ENCODE data around the gene TRAPPC11.

The TRAPPC11 gene

GRCh38 chr4:183700407-183700806, 41.3 kb downstream of the TRAPPC11 start:
- TF ChIP-seq, protein P1, sequence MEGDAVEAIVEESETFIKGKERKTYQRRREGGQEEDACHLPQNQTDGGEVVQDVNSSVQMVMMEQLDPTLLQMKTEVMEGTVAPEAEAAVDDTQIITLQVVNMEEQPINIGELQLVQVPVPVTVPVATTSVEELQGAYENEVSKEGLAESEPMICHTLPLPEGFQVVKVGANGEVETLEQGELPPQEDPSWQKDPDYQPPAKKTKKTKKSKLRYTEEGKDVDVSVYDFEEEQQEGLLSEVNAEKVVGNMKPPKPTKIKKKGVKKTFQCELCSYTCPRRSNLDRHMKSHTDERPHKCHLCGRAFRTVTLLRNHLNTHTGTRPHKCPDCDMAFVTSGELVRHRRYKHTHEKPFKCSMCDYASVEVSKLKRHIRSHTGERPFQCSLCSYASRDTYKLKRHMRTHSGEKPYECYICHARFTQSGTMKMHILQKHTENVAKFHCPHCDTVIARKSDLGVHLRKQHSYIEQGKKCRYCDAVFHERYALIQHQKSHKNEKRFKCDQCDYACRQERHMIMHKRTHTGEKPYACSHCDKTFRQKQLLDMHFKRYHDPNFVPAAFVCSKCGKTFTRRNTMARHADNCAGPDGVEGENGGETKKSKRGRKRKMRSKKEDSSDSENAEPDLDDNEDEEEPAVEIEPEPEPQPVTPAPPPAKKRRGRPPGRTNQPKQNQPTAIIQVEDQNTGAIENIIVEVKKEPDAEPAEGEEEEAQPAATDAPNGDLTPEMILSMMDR (IDR thresholded peaks at IDR 0.05; ENCODE audit: extremely low read depth, insufficient read depth, missing control alignments) = no peak
- DNase-seq (ENCODE audit: low spot score) = no peak
- in situ Hi-C loops (cut with MboI; ENCODE audit: low pct_unique_long_range_greater_than_20kb, low sequenced_read_pairs, unreplicated experiment) = no loop called here

GRCh38 chr4:183702492-183702891, 43.4 kb downstream of the TRAPPC11 start:
- DNase-seq (ENCODE audit: low spot score) = no peak
- TF ChIP-seq, protein P1 (IDR thresholded peaks at IDR 0.05; ENCODE audit: extremely low read depth, insufficient read depth, missing control alignments) = no peak
- in situ Hi-C loops (cut with MboI; ENCODE audit: low pct_unique_long_range_greater_than_20kb, low sequenced_read_pairs, unreplicated experiment) = no loop called here

GRCh38 chr4:183714626-183715025, 55.5 kb downstream of the TRAPPC11 start:
- TF ChIP-seq, protein P1 (IDR thresholded peaks at IDR 0.05; ENCODE audit: extremely low read depth, insufficient read depth, missing control alignments) = no peak
- DNase-seq (ENCODE audit: low spot score) = no peak
- in situ Hi-C loops (cut with MboI; ENCODE audit: low pct_unique_long_range_greater_than_20kb, low sequenced_read_pairs, unreplicated experiment) = no loop called here

DNA sequence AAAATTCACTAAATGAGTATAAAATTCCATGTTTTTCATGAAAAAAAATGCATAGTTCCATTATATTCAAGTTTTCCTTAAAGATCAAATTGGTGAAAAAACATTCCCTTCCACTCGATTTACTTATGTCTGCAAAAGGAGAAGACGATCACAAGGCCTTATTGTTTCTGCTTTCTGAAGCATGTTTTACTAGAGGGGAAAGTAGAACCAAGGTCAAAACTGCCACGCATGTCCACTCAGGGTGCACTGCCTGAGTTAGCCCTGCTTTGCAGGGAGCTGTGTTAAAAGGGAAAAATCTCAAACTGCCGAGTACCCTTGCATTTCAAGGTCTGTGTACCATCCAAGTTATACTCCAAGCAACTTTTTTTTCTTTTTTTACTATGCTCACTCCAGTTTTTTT, 57.2 kb downstream of the TRAPPC11 start:
- in situ Hi-C loops (cut with MboI; ENCODE audit: low pct_unique_long_range_greater_than_20kb, low sequenced_read_pairs, unreplicated experiment) = no loop called here
- TF ChIP-seq, protein P1 (IDR thresholded peaks at IDR 0.05; ENCODE audit: extremely low read depth, insufficient read depth, missing control alignments) = no peak
- no peak for DNase-seq (ENCODE audit: low spot score)

DNA sequence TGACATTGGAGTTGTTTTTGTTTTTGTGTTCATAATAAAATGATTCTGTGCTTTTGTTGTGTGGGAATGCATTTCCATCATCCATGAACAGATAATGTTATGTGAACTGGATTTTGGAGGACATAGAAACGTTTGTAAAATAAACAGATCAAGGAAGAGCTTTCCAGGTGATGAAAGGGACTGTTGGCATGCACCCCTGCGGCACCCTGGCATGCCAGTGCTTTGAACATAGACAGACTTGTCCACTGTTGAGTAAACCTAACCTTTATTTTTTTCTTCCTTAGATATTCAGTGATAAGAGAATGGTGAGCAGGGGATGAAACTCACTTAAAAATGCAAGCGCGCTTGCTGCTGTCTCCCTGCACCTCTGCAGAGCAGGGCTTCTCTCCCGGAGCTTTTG, 59.8 kb downstream of the TRAPPC11 start:
- DNase-seq (ENCODE audit: low spot score) = no peak
- in situ Hi-C loops (cut with MboI; ENCODE audit: low pct_unique_long_range_greater_than_20kb, low sequenced_read_pairs, unreplicated experiment) = no loop called here
- TF ChIP-seq, protein P1 (IDR thresholded peaks at IDR 0.05; ENCODE audit: extremely low read depth, insufficient read depth, missing control alignments) = no peak

- TF ChIP-seq, protein P1 (IDR thresholded peaks at IDR 0.05; ENCODE audit: extremely low read depth, insufficient read depth, missing control alignments) = peak; percentile 74
- in situ Hi-C loops (cut with MboI; ENCODE audit: low pct_unique_long_range_greater_than_20kb, low sequenced_read_pairs, unreplicated experiment) = no loop called here
These were observed 62.4 kb downstream of the TRAPPC11 start for GRCh38 chr4:183721207-183722081.

More at GRCh38 chr4:183721207-183722081, 62.4 kb downstream of the TRAPPC11 start:
- DNase-seq (ENCODE audit: low spot score) = peak; percentile 65
